ENCODE data around the gene PRKAR1B. TPM values are rescaled to one million over a fixed set of nuclear protein-coding genes. Genes with fewer than 3 reads are reported as not detected.
A peak's percentile ranks its signal among the peaks of the same experiment; 100 is the strongest.

PRKAR1B gene
- total RNA-seq, 1 experiment from 2014 or later = 27.2 TPM

- Histone ChIP-seq H3K9me3 (ENCODE audit: low read depth, low read length, poor library complexity, severe bottlenecking) (no peaks in the 10 kb centered on the region), H3K27ac (ENCODE audit: low read depth, low read length, poor library complexity, severe bottlenecking) (peak overlapping the region; percentile 37), H3K4me3 (ENCODE audit: low read depth, low read length, poor library complexity, severe bottlenecking) (peak overlapping the region; percentile 64), H3K4me1 (ENCODE audit: insufficient read depth, low read length, poor library complexity, severe bottlenecking) (no peaks in the 10 kb centered on the region), H3K27me3 (replicated peaks; ENCODE audit: insufficient read depth, low read depth, low read length, poor library complexity) (no peaks in the 10 kb centered on the region), H3K36me3 (ENCODE audit: insufficient read depth, low read length, poor library complexity, severe bottlenecking) (no peaks in the 10 kb centered on the region)
- no peak for DNase-seq (ENCODE audit: low spot score)
- POLR2A ChIA-PET (ENCODE audit: low non-redundant PET) = no interaction called here
- TF ChIP-seq CTCF (conservative IDR thresholded peaks at IDR 0.05; ENCODE audit: low read depth, low read length) (no peak), EZH2 (IDR thresholded peaks at IDR 0.05; ENCODE audit: borderline replicate concordance, low read depth, low read length, poor library complexity, severe bottlenecking) (no peak)
- CTCF ChIA-PET = no interaction called here
- no TSS peak for BruUV-seq (replicated peaks)
- intact Hi-C loops (cut with micrococcal nuclease; ENCODE audit: unreplicated experiment) = no loop called here
These were observed 15.8 kb downstream of the PRKAR1B start for GRCh38 chr7:711093-711921.

- H3K4me1 ChIP-seq (ENCODE audit: insufficient read depth, low read length, poor library complexity, severe bottlenecking) = no peaks in the 10 kb centered on the region
- no peak for TF ChIP-seq EZH2 (IDR thresholded peaks at IDR 0.05; ENCODE audit: borderline replicate concordance, low read depth, low read length, poor library complexity, severe bottlenecking)
- BruUV-seq (replicated peaks) = no TSS peak
- no peak overlapping the region for H3K4me3 ChIP-seq (ENCODE audit: low read depth, low read length, poor library complexity, severe bottlenecking)
- ChIA-PET CTCF (no interaction called here), POLR2A (ENCODE audit: low non-redundant PET) (no interaction called here)
- H3K36me3 ChIP-seq (ENCODE audit: insufficient read depth, low read length, poor library complexity, severe bottlenecking) = no peaks in the 10 kb centered on the region
- intact Hi-C loops (cut with micrococcal nuclease; ENCODE audit: unreplicated experiment) = no loop called here
- no peaks in the 10 kb centered on the region for H3K27me3 ChIP-seq (replicated peaks; ENCODE audit: insufficient read depth, low read depth, low read length, poor library complexity)
- no peaks in the 10 kb centered on the region for H3K9me3 ChIP-seq (ENCODE audit: low read depth, low read length, poor library complexity, severe bottlenecking)
- no peak for DNase-seq (ENCODE audit: low spot score)
- H3K27ac ChIP-seq (ENCODE audit: low read depth, low read length, poor library complexity, severe bottlenecking) = no peak overlapping the region
These were observed 16.9 kb downstream of the PRKAR1B start for GRCh38 chr7:710161-710560.

- Histone ChIP-seq H3K4me3 (ENCODE audit: low read depth, low read length, poor library complexity, severe bottlenecking) (no peak overlapping the region), H3K36me3 (ENCODE audit: insufficient read depth, low read length, poor library complexity, severe bottlenecking) (no peaks in the 10 kb centered on the region), H3K27ac (ENCODE audit: low read depth, low read length, poor library complexity, severe bottlenecking) (no peak overlapping the region), H3K4me1 (ENCODE audit: insufficient read depth, low read length, poor library complexity, severe bottlenecking) (no peaks in the 10 kb centered on the region), H3K27me3 (replicated peaks; ENCODE audit: insufficient read depth, low read depth, low read length, poor library complexity) (no peaks in the 10 kb centered on the region), H3K9me3 (ENCODE audit: low read depth, low read length, poor library complexity, severe bottlenecking) (peaks cover 4% of the 10 kb centered on the region)
- CTCF ChIA-PET = no interaction called here
- BruUV-seq (replicated peaks) = no TSS peak
- POLR2A ChIA-PET (ENCODE audit: low non-redundant PET) = no interaction called here
- intact Hi-C loops (cut with micrococcal nuclease; ENCODE audit: unreplicated experiment) = no loop called here
- no peak for DNase-seq (ENCODE audit: low spot score)
- TF ChIP-seq CTCF (conservative IDR thresholded peaks at IDR 0.05; ENCODE audit: low read depth, low read length) = no peak
- TF ChIP-seq EZH2 (IDR thresholded peaks at IDR 0.05; ENCODE audit: borderline replicate concordance, low read depth, low read length, poor library complexity, severe bottlenecking) = no peak
These were observed 19.6 kb downstream of the PRKAR1B start for GRCh38 chr7:707296-708000.

Data from A673 (cell line).